Mesothelial cell of epicardium (in vitro differentiated cells): ENCODE measurements around the gene CELA2B. TPM values are rescaled to one million over a fixed set of nuclear protein-coding genes. Genes with fewer than 3 reads are reported as not detected.

ENCODE experiments used
- DNase-seq, 2 experiments: peaks; one replicate each; pipeline ENCODE4 v3.0.0; 2021; ENCODE audit warnings: low spot score in 2 of 2; ENCODE audit not compliant: unreplicated experiment in 2 of 2
- H3K27ac Mint-ChIP-seq: 2 replicates; pipeline ENCODE4 v1.8.0; 2021; ENCODE audit warnings: mixed read lengths
- H3K27me3 Mint-ChIP-seq: 2 replicates; pipeline ENCODE4 v1.8.0; 2021; ENCODE audit warnings: low read depth, mixed read lengths
- H3K36me3 Mint-ChIP-seq: 2 replicates; pipeline ENCODE4 v1.8.0; 2021; ENCODE audit warnings: mixed read lengths
- H3K4me1 Mint-ChIP-seq: 2 replicates; pipeline ENCODE4 v1.8.0; 2021; ENCODE audit warnings: mixed read lengths
- H3K4me3 Mint-ChIP-seq: 2 replicates; pipeline ENCODE4 v1.8.0; 2021; ENCODE audit warnings: mild to moderate bottlenecking, moderate library complexity, mixed read lengths
- H3K9me3 Mint-ChIP-seq: 2 replicates; pipeline ENCODE4 v1.8.0; 2021; ENCODE audit warnings: mixed read lengths
- total RNA-seq: library from RNA; stranded (reverse); gene quantifications from 3 replicates; pipeline ENCODE4 v1.2.1, GENCODE V29; 2021
- TF ChIP-seq, protein P1 (sequence below): fragments of 200-600 bp; sonication (generic); IDR thresholded peaks from one replicate; pipeline ENCODE4 v1.5.0; 2021; ENCODE audit warnings: antibody characterized with exemption; ENCODE audit not compliant: unreplicated experiment

CELA2B gene
- total RNA-seq, 1 donor from 2014 or later, result not detected

DNA sequence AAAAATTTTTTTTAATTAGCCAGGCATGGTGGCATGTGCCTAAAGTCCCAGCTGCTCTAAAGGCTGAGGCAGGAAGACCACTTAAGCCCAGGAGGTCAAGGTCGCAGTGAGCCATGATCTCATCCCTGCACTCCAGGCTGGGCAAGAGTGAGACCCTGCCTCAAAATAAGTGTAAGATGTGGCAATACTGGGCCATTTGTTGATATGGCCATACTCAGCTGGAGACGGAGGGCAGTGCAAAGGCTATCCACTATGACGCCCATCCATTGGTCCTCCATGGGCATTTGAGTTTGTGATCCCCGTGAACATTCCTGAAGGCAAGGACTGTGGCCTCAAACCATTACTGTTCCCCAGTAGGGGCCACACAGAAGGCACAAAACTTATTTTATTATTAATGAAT is 46.6 kb downstream of the CELA2B start:
- Mint-ChIP-seq H3K4me3 (no peak overlapping the region), H3K36me3 (peaks cover 4% of the 10 kb centered on the region), H3K4me1 (peaks cover 29% of the 10 kb centered on the region), H3K27ac (no peak overlapping the region), H3K27me3 (no peaks in the 10 kb centered on the region), H3K9me3 (no peaks in the 10 kb centered on the region)
- no peak for DNase-seq
- TF ChIP-seq, protein P1, sequence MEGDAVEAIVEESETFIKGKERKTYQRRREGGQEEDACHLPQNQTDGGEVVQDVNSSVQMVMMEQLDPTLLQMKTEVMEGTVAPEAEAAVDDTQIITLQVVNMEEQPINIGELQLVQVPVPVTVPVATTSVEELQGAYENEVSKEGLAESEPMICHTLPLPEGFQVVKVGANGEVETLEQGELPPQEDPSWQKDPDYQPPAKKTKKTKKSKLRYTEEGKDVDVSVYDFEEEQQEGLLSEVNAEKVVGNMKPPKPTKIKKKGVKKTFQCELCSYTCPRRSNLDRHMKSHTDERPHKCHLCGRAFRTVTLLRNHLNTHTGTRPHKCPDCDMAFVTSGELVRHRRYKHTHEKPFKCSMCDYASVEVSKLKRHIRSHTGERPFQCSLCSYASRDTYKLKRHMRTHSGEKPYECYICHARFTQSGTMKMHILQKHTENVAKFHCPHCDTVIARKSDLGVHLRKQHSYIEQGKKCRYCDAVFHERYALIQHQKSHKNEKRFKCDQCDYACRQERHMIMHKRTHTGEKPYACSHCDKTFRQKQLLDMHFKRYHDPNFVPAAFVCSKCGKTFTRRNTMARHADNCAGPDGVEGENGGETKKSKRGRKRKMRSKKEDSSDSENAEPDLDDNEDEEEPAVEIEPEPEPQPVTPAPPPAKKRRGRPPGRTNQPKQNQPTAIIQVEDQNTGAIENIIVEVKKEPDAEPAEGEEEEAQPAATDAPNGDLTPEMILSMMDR, result no peak

DNA sequence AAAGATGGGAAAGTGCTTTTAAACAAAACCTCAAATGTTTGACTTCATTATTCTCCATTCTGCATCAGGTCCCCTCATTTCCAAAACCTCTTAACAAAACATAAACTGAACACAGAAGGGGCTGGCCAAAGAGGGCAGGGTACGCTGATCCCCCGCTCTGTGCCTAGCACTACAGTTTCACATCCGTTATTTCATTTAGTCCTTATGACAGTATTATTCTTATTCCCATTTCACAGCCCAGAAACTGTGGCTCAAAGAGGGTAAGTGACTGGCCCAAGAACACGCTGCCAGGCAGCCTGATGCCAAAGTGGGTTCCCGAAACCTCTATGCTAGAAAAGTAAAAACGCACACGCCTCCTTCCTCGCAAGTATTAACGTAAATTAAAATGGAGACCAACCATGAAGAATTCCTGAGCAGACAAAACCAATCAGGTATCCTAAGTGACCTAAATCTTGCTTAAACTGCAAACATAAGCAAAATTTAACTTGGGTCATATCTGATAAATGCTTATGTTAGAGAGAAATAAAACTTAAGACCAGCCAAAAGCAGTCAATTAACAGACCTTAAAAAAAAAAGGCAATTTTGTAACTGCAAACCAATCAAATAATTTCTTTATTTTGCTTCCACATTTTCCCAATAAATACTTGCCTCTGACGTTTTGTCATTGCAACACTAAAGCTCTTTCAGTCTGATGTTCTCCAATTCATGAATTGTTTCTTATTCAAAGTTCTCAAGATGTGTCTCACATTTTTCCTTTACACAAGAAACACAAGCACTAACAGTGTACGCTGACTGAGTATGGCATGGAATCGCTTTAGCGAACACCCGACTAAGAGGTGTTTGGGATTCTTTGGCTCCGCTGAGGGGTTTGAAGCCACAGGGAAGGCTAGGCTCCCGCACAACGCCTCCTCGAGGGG is 47.5 kb downstream of the CELA2B start:
- Mint-ChIP-seq H3K27me3 (no peaks in the 10 kb centered on the region), H3K27ac (peak overlapping the region; percentile 100), H3K4me3 (peak overlapping the region; percentile 90), H3K36me3 (no peaks in the 10 kb centered on the region), H3K4me1 (peaks cover 34% of the 10 kb centered on the region), H3K9me3 (no peaks in the 10 kb centered on the region)
- TF ChIP-seq, protein P1, result no peak
- DNase-seq, result no peak

DNA sequence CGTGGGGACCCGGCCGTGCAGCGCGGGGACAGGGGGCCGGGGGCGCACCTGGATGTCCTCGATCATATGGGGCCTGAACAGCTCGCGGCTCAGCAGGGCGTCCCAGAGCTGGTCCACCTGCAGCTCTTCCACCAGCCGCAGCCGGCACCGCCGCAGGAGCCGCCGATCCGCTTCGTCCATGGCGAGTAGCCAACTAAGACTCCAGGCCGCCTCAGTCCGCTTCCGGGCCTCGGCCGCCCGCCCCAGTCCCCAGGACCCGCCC is 48.0 kb downstream of the CELA2B start, which contains the start of gene CASP9:
CASP9 (minus strand) TSS at position 195 of the 262 bp plus-strand sequence; CDS start at position 180, 15 bp downstream.
- H3K27me3 Mint-ChIP-seq, result no peaks in the 10 kb centered on the region
- peaks cover 36% of the 10 kb centered on the region for H3K4me1 Mint-ChIP-seq
- H3K9me3 Mint-ChIP-seq, result no peaks in the 10 kb centered on the region
- DNase-seq, result no peak
- H3K36me3 Mint-ChIP-seq, result no peaks in the 10 kb centered on the region
- TF ChIP-seq, protein P1, result no peak
- peak within 1 kb of the TSS; percentile 90 for H3K4me3 Mint-ChIP-seq
- H3K27ac Mint-ChIP-seq, result peak within 1 kb of the TSS; percentile 100

DNA sequence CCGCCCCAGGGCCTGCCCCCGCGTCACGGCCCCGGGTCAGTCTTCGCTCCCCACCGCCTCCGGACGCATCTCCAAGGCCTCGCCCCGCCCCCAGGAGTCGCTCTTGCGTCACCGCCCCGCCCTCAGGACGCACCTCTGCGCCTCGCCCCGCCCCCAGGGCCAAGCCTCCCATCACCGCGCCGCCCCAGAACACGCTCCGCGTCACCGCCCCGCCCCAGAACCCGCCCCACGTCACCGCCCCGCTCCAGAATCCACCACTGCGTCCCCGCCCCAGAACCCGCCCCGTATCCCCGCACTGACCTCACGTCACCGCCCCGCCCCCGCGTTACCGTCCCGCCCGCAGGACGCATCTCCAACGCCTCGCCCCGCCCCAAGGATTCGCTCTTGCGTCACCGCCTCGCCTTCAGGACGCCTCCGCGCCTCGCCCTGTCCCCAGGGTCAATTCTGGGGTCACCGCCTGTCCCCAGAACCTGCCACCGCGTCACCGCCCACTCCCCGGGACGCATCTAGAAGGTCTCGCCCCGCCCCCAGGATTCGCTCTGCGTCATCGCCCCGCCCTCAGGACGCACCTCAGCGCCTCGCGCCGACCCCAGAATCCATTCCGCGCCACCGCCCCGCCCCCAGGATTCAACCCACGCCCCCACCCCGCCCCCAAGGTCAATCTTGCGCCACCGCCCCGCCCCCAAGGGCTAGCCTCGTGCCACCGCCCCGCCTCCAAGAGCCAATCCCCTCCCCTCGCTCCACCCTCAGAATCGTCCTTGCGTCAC is 48.6 kb downstream of the CELA2B start:
- TF ChIP-seq, protein P1, result no peak
- H3K27ac Mint-ChIP-seq, result peak overlapping the region; percentile 100
- H3K36me3 Mint-ChIP-seq, result no peaks in the 10 kb centered on the region
- peaks cover 36% of the 10 kb centered on the region for H3K4me1 Mint-ChIP-seq
- H3K27me3 Mint-ChIP-seq, result no peaks in the 10 kb centered on the region
- H3K9me3 Mint-ChIP-seq, result no peaks in the 10 kb centered on the region
- peak overlapping the region; percentile 90 for H3K4me3 Mint-ChIP-seq
- peak; percentile 99 to 100 for DNase-seq

DNA sequence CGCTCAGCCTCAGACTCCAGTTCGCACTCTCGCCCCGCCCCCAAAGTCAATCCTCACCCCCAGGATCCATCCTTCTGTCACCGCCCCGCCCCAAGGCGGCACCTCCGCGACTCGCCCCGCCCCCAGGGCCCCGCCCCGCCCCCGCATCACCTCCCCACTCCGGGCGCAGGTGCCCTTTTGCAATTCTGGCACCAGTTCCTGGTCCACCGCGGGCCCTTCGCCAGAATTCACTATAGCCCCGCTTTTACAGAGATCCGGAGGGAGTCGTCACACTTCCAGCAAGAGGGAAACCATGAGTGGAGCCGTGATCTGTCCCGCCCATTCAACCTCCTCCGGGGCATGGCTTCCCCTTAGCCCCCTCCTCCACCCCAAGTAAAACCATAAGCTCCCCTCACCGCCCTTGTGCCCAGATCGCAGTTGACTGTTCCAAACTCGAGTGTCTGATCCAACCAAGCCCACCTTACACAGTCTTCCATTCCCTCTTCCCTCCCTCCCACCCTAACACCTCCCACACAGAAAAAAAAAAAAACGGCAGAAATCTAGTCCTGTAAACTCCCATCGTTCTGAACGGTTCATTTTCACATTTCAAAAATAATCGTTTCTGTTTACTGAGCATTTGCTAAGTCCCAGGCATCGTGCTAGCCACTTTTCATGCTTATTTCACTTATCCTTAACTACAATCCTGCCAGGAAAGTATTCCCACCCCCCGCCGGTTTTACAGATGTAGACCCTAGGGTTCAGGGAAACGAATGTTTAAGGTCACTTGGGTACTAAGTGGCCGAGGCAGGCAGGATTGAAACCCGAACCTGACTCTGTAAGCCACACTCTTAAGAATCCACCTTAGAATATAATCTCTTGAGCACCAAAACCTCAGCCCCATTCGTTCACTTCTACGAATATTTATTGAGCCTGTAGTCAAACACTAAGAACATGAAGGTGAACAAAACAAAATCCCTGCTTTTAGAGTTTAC is 49.4 kb downstream of the CELA2B start:
- H3K4me1 Mint-ChIP-seq, result peaks cover 36% of the 10 kb centered on the region
- peaks cover 2% of the 10 kb centered on the region for H3K36me3 Mint-ChIP-seq
- no peak for DNase-seq
- H3K9me3 Mint-ChIP-seq, result no peaks in the 10 kb centered on the region
- H3K27ac Mint-ChIP-seq, result peak overlapping the region; percentile 100
- H3K27me3 Mint-ChIP-seq, result no peaks in the 10 kb centered on the region
- TF ChIP-seq, protein P1, result no peak
- H3K4me3 Mint-ChIP-seq, result peak overlapping the region; percentile 90
